K562 (cell line): Measurements from ENCODE around the gene MAST4. TPM values are rescaled to one million over a fixed set of nuclear protein-coding genes. Genes with fewer than 3 reads are reported as not detected.

Source experiments
- ATAC-seq: fragments of 200-7000 bp; cut with Tn5 transposase; 3 replicates; pipeline ENCODE4 v1.9.1; 2020; ENCODE audit warnings: moderate library complexity
- BruUV-seq: library from RNA; stranded (reverse); fragments of 400-500 nt; replicated peaks from 2 replicates; lab custom pipeline; 2021; lab: Mats Ljungman, UMichigan
- CTCF ChIA-PET: fragments of 300-600 bp; formaldehyde crosslinking; extraction: SDS; loops from one replicate; lab custom pipeline; 2021; ENCODE audit warnings: low intra/inter-chr PET ratio; lab: Yijun Ruan, JAX
- POLR2A ChIA-PET: fragments of 300-600, 350-650 bp; sonication (Branson Sonifier 250); formaldehyde crosslinking; extraction: SDS; loops from one replicate; lab custom pipeline; 2021; ENCODE audit warnings: antibody characterized with exemption, inconsistent platforms; lab: Yijun Ruan, JAX
- DNase-seq, 4 experiments: peaks; one replicate each; pipeline versions ENCODE4 v3.0.0 to v3.0.0-alpha.2; 2011 to 2018; ENCODE audit warnings: low spot score in 3 of 4, mixed read lengths in 3 of 4; ENCODE audit errors: extremely low read depth in 1 of 4
- FAIRE-seq: peaks from 2 replicates; lab custom pipeline; 2011; peaks lifted over from hg19 to GRCh38; lab: Jason Lieb, UNC
- H2AFZ ChIP-seq: 2 replicates; pipeline ENCODE4 v1.6.0; 2011; ENCODE audit warnings: low read depth, low read length, control low read depth, inconsistent platforms
- H3K27ac ChIP-seq: fragments of 200-600 bp; 3 replicates; pipeline ENCODE4 v1.8.0; 2011; ENCODE audit warnings: low read depth, mild to moderate bottlenecking, control low read depth, inconsistent platforms, low read length, moderate library complexity, mixed read lengths; ENCODE audit errors: extremely low read depth
- H3K27me3 ChIP-seq, 2 experiments: fragments of 300-600 bp in 1 of 2; 2 replicates in 1 of 2; 3 replicates in 1 of 2; pipeline versions ENCODE4 v1.6.0 to v1.8.0; 2011; ENCODE audit warnings: inconsistent platforms in 2 of 2, low read length in 2 of 2, mild to moderate bottlenecking in 1 of 2, mixed read lengths in 1 of 2, moderate library complexity in 1 of 2; ENCODE audit not compliant: control insufficient read depth in 2 of 2, insufficient read depth in 2 of 2
- H3K36me3 ChIP-seq: fragments of 300-600 bp; 3 replicates; pipeline ENCODE4 v1.8.0; 2011; ENCODE audit warnings: mild to moderate bottlenecking, low read length, inconsistent platforms; ENCODE audit not compliant: control insufficient read depth, insufficient read depth
- H3K4me1 ChIP-seq, 2 experiments: fragments of 200-600 bp in 1 of 2; replicated peaks in 1 of 2; 2 replicates in 1 of 2; 3 replicates in 1 of 2; pipeline versions ENCODE4 v1.5.1 to v1.8.0; 2011; ENCODE audit warnings: inconsistent platforms in 2 of 2, low read length in 2 of 2, mild to moderate bottlenecking in 1 of 2, mixed read lengths in 1 of 2, moderate library complexity in 1 of 2; ENCODE audit not compliant: control insufficient read depth in 2 of 2, insufficient read depth in 2 of 2
- H3K4me2 ChIP-seq: 2 replicates; pipeline ENCODE4 v1.6.1; 2011; ENCODE audit warnings: low read length, control low read depth, inconsistent platforms, mixed read lengths; ENCODE audit not compliant: insufficient read depth
- H3K4me3 ChIP-seq: fragments of 200-600 bp; sonication (generic), shearing (Covaris generic); 2 replicates; pipeline ENCODE4 v1.5.1; 2016; ENCODE audit warnings: control low read depth, inconsistent platforms
- H3K79me2 ChIP-seq: fragments of 200-600 bp; 3 replicates; pipeline ENCODE4 v1.8.0; 2011; ENCODE audit warnings: low read length, inconsistent platforms; ENCODE audit not compliant: control insufficient read depth, insufficient read depth
- H3K9ac ChIP-seq, 2 experiments: 2 replicates each; pipeline versions ENCODE4 v1.6.0 to v1.6.1; 2011; ENCODE audit warnings: low read depth in 2 of 2, low read length in 2 of 2, control low read depth in 1 of 2, inconsistent platforms in 1 of 2, mild to moderate bottlenecking in 1 of 2, mixed read lengths in 1 of 2; ENCODE audit not compliant: insufficient read depth in 1 of 2
- H3K9me1 ChIP-seq: one replicate; pipeline ENCODE4 v1.6.0; 2011; ENCODE audit warnings: inconsistent platforms, mild to moderate bottlenecking, low read length, moderate library complexity; ENCODE audit not compliant: control insufficient read depth, insufficient read depth
- H3K9me3 ChIP-seq: replicated peaks from 2 replicates; pipeline ENCODE4 v1.5.1; 2011; ENCODE audit warnings: low read depth, low read length, inconsistent platforms; ENCODE audit not compliant: control insufficient read depth, insufficient read depth
- H4K20me1 ChIP-seq: replicated peaks from 2 replicates; pipeline ENCODE4 v1.6.1; 2011; ENCODE audit warnings: low read length, inconsistent platforms, mixed read lengths; ENCODE audit not compliant: control insufficient read depth, insufficient read depth
- CBFB ChIP-seq: sonication (generic); formaldehyde crosslinking; IDR thresholded peaks from 2 replicates; pipeline ENCODE4 v1.4.0; 2020; ENCODE audit warnings: mild to moderate bottlenecking, missing genetic modification reagents
- GABPA ChIP-seq: fragments of 200-800 bp; sonication (Bioruptor generic); conservative IDR thresholded peaks from 2 replicates; pipeline ENCODE4 v1.6.1; 2016; ENCODE audit warnings: low read depth, missing genetic modification characterization, missing compliant biosample characterization
- KHSRP ChIP-seq: fragments of 450-650 bp; IDR thresholded peaks from 2 replicates; pipeline ENCODE4 v1.6.1; 2017
- MEF2A ChIP-seq: IDR thresholded peaks from 2 replicates; pipeline ENCODE4 v1.6.1; 2011; ENCODE audit warnings: low read depth, mild to moderate bottlenecking, low read length, moderate library complexity; ENCODE audit not compliant: control insufficient read depth
- MTA1 ChIP-seq: fragments of 450-650 bp; IDR thresholded peaks from 2 replicates; pipeline ENCODE4 v1.6.1; 2017; ENCODE audit warnings: borderline replicate concordance
- MYC ChIP-seq, 2 experiments: fragments of 250-450 bp in 1 of 2; sonication (Bioruptor Pico) in 1 of 2; IDR thresholded peaks; 2 replicates each; pipeline versions ENCODE4 v1.5.1 to v1.6.1; 2012 to 2021; ENCODE audit warnings: low read depth in 2 of 2, borderline replicate concordance in 1 of 2, improper control_type of control experiment in 1 of 2, low read length in 1 of 2, mild to moderate bottlenecking in 1 of 2, moderate library complexity in 1 of 2
- NCOA2 ChIP-seq, 2 experiments: fragments of 450-650 bp; IDR thresholded peaks; 2 replicates each; pipeline ENCODE4 v1.6.1; 2018; ENCODE audit warnings: mild to moderate bottlenecking in 2 of 2, moderate library complexity in 1 of 2; ENCODE audit not compliant: partially characterized antibody in 2 of 2
- POLR2AphosphoS2 ChIP-seq: IDR thresholded peaks from 2 replicates; pipeline ENCODE4 v1.6.1; 2012; ENCODE audit warnings: low read length, improper control_type of control experiment
- RB1 ChIP-seq: fragments of 450-650 bp; IDR thresholded peaks from 2 replicates; pipeline ENCODE4 v1.6.1; 2017; ENCODE audit warnings: low read depth, mild to moderate bottlenecking
- TSC22D4 ChIP-seq: fragments of 450-650 bp; IDR thresholded peaks from 2 replicates; pipeline ENCODE4 v1.6.1; 2016; ENCODE audit warnings: missing genetic modification characterization, missing biosample characterization, control low read depth
- XRCC5 ChIP-seq: fragments of 200-400 bp; formaldehyde crosslinking; IDR thresholded peaks from 2 replicates; pipeline ENCODE4 v1.6.1; 2017; ENCODE audit warnings: low read depth, mild to moderate bottlenecking, low read length
- ZC3H4 ChIP-seq: sonication (generic); formaldehyde crosslinking; IDR thresholded peaks from 2 replicates; pipeline ENCODE4 v1.9.0; 2021; ENCODE audit warnings: missing genetic modification reagents, borderline replicate concordance
- ZFX ChIP-seq: sonication (generic); formaldehyde crosslinking; IDR thresholded peaks from 2 replicates; pipeline ENCODE4 v1.8.0; 2022; ENCODE audit warnings: mild to moderate bottlenecking, missing genetic modification reagents, moderate library complexity
- ZNF740 ChIP-seq, 3 experiments: fragments of 200-800 bp in 1 of 3; sonication (Bioruptor generic) in 1 of 3; sonication (generic) in 1 of 3; formaldehyde crosslinking in 1 of 3; IDR thresholded peaks; 2 replicates each; pipeline versions ENCODE4 v1.6.1 to v1.8.0; 2016 to 2022; ENCODE audit warnings: mild to moderate bottlenecking in 2 of 3, missing compliant biosample characterization in 2 of 3, missing genetic modification characterization in 2 of 3, missing genetic modification reagents in 1 of 3
- WGBS: fragments of 100-300 bp; shearing (Covaris generic); methylation state at CpG from one replicate; pipeline ENCODE4 v1.1.6; 2016; ENCODE audit warnings: low coverage, mixed read lengths; ENCODE audit not compliant: insufficient coverage; ENCODE audit errors: missing lambda C conversion rate; 5-methylcytosine and 5-hydroxymethylcytosine counted together
- in situ Hi-C: fragments of 300-500 bp; cut with MboI; formaldehyde crosslinking; loops from 4 replicates; pipeline ENCODE4 v1.15.0; 2018; ENCODE audit warnings: inconsistent platforms, mixed read lengths
- intact Hi-C: fragments of 100-400 bp; cut with micrococcal nuclease; formaldehyde crosslinking; loops from 2 replicates; pipeline ENCODE4 v1.14.2; 2022
- polyA plus RNA-seq, 8 experiments: library from polyadenylated mRNA; depleted of rRNA in 4 of 8; stranded (reverse) in 5 of 8; unstranded in 3 of 8; fragments of >200 nt; fragmentation: Nextera tagmentation in 2 of 8; fragmentation: Illumina TruSeq in 1 of 8; extraction: Ambion mirVana in 2 of 8; extraction: Trizol in 1 of 8; gene quantifications; 2 replicates each; pipeline versions ENCODE4 v1.2.1 to v1.2.3, GENCODE V29; 2011 to 2014; ENCODE audit warnings: inconsistent platforms in 1 of 8, missing spikeins in 1 of 8
- total RNA-seq, 7 experiments: library from RNA; depleted of rRNA in 6 of 7; stranded (reverse); fragments of >200 nt in 6 of 7; fragmentation: Illumina TruSeq in 2 of 7; extraction: Trizol in 2 of 7; gene quantifications; 2 replicates each; pipeline versions ENCODE4 v1.2.1 to v1.2.3, GENCODE V29; 2011 to 2021; ENCODE audit warnings: low replicate concordance in 1 of 7

The MAST4 gene
- total and polyA plus RNA-seq, 9 of the 15 experiments (the other 6 are each of a cell fraction or from before 2014, with no cell fraction given), result 0.88 to 10.1 (median 5.2) TPM

GRCh38 chr5:66986009-66986408 lies 389.8 kb downstream of the MAST4 start:
- H3K27ac ChIP-seq, result no peak overlapping the region
- in situ Hi-C loops, result no loop called here
- no peaks in the 10 kb centered on the region for H3K79me2 ChIP-seq
- TF ChIP-seq ZFX (CRISPR knock-in tag), result no peak
- no peak for TF ChIP-seq GABPA (tag)
- TF ChIP-seq CBFB (CRISPR knock-in tag), result no peak
- no peak for TF ChIP-seq POLR2AphosphoS2
- TF ChIP-seq XRCC5, result no peak
- TF ChIP-seq RB1, result no peak
- TF ChIP-seq TSC22D4, result no peak
- TF ChIP-seq MTA1, result no peak
- no peak for TF ChIP-seq KHSRP
- TF ChIP-seq ZNF740 (CRISPR knock-in tag; IDR thresholded peaks at IDR 0.05), result no peak
- TF ChIP-seq ZNF740 (tag; IDR thresholded peaks at IDR 0.05), result no peak
- TF ChIP-seq NCOA2 (IDR thresholded peaks at IDR 0.05; ENCODE audit: partially characterized antibody in 2 of 2), result no peak
- no peak for TF ChIP-seq MYC (IDR thresholded peaks at IDR 0.05; ENCODE audit: low read depth, low read length)
- no peak for TF ChIP-seq MYC (CRISPR knock-in tag; IDR thresholded peaks at IDR 0.05; ENCODE audit: borderline replicate concordance, low read depth)
- TF ChIP-seq ZC3H4 (CRISPR knock-in tag), result no peak
- TF ChIP-seq MEF2A, result no peak
- TF ChIP-seq, all 486 proteins: peak for 0
- WGBS, result 0% methylated on average over 1 of the region's 2 CpGs
- no peaks in the 10 kb centered on the region for H3K4me1 ChIP-seq
- H3K9me1 ChIP-seq, result no peaks in the 10 kb centered on the region
- no peak overlapping the region for H3K9ac ChIP-seq
- no peaks in the 10 kb centered on the region for H3K9me3 ChIP-seq
- POLR2A ChIA-PET, result interaction anchor here (0.7 kb wide), 1 partner anchor 18 kb away, joined by 3 read pairs; no protein-coding TSS in a partner anchor
- no peak overlapping the region for H3K4me2 ChIP-seq
- no peaks in the 10 kb centered on the region for H4K20me1 ChIP-seq
- H3K36me3 ChIP-seq, result no peaks in the 10 kb centered on the region
- no peak overlapping the region for H3K4me3 ChIP-seq
- no peak for ATAC-seq
- no peak overlapping the region for H2AFZ ChIP-seq
- DNase-seq, result no peak
- peaks cover 0 to 3% of the 10 kb centered on the region in 2 experiments; a peak in 2 of 5 replicates for H3K27me3 ChIP-seq
- CTCF ChIA-PET, result no interaction called here
- intact Hi-C loops, result loop anchor here (5.0 kb wide), 1 partner anchor 221 kb away; no protein-coding TSS in a partner anchor
- FAIRE-seq, result no peak
- BruUV-seq, result no TSS peak
